ENCODE data around the gene EIF4B.

Gene EIF4B

GRCh38 chr12:53047221-53048032 is 41.2 kb downstream of the EIF4B start:
- DNase-seq: peak; percentile 67

GRCh38 chr12:53048033-53048779 is 42.0 kb downstream of the EIF4B start:
- DNase-seq: peak; percentile 48

DNA sequence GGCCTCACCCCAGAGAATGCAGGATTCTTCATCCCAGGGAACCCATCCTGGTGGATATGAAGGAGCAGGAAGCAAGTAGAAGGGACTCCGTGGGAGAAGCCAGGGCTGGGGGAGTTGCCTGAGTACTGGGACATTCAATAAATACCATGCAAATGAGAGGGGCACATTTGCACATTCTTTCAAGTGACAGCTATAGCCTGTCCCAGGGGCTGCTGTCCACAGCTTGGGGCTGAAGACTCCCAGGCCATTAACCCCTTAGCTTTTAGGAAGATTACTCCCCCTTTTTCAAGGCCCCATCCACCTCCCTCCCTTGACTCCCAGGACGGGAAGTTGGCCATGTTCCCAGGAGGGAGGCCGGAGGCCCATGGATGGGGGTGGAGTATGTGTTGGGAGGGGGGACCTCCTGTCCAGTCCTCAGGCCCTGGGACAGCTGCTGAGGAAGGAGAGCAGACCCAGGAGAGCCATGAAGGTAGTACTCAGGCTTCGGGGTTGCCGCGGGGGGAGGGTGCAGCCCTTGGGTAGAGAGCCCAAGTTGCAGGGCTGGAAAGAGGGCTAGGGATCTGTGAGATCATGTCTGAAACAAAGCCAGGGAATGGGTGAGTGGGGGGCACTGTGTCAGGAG is 42.6 kb downstream of the EIF4B start:
- no peak for DNase-seq

- peak; percentile 68 for DNase-seq
Observed at GRCh38 chr12:53049571-53050318, 43.5 kb downstream of the EIF4B start, which contains the start of gene TNS2. Gene TNS2, plus strand, starts transcription at chr12:53050065. Its CDS starts 121 bp downstream, at chr12:53050186.

- no peak for DNase-seq
Observed at GRCh38 chr12:53050426-53051057, 44.3 kb downstream of the EIF4B start.

DNA sequence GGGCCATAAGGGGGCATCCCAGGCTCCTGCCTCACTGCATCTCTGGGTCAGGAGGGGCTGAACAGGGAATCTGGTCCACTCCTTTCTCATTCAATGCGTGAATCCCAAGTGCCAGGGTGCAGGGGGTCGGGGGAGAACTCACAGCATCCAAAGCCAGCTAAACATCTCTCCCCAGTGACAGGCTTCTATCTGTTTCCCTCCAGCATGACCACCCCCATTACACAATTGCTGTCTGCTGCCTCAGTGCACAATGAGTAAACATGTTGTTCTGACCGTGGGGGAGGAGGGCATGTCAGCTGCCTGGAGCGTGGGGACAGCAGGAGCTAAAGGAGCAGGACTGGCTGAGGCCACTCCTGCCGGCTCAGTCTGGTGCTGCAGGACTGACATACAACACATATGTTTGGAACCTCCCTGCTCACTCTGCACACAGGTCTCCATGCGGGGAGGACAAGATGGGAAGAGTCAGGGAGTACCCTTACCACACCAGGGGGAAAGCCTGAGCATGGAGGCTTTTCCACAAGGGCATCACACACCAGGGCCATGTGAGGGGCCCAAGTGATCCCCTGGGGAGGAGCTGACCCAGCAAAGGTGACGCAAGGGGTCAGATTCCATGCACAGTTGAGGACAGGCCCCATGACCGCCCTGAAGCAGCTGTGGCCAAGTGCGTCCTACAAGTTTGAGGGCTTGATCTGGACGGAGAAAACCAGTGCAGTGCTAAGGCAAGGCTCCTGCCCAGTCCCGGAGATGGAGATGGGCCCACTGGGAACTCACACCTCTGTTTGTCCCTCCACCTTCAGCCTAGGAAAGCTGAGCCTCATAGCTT is 45.0 kb downstream of the EIF4B start:
- peak; percentile 61 for DNase-seq

GRCh38 chr12:53051881-53052412 is 45.7 kb downstream of the EIF4B start:
- DNase-seq: no peak

- DNase-seq: peak; percentile 49
Observed at GRCh38 chr12:53052419-53053217, 46.4 kb downstream of the EIF4B start.

GRCh38 chr12:53053218-53054111 is 47.2 kb downstream of the EIF4B start:
- peak; percentile 66 for DNase-seq

GRCh38 chr12:53054112-53054878 is 48.0 kb downstream of the EIF4B start:
- peak; percentile 98 for DNase-seq

DNA sequence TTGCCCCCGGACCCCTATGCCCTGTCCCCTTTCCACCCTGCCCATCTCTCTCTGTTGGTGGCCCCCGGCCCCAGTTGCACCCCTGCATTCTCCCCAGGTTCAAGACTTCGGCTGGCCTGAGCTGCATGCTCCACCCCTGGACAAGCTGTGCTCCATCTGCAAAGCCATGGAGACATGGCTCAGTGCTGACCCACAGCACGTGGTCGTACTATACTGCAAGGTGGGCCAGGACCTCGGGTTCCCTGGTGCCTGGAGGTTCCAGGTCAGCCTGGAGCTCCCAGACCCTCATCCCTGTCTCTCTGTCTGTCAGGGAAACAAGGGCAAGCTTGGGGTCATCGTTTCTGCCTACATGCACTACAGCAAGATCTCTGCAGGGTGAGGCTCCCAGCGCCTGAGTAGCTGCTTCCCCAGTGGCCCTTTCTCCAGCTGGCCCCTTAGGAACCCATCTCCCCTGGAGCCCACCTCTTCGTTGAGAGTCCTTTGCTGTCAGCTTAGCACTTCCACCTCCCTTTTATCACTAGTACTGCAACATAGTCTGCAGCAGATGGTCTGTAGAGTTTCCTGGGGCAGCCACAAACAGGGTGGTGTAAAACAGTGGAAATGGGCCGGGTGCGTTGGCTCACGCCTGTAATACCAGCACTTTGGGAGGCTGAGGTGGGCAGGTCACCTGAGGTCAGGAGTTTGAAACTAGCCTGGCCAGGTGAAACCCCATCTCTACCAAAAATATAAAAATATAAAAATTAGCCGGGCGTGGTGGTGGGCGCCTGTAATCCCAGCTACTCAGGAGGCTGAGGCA is 49.4 kb downstream of the EIF4B start:
- no peak for DNase-seq

GRCh38 chr12:53056296-53056695 is 50.0 kb downstream of the EIF4B start:
- no peak for DNase-seq

DNA sequence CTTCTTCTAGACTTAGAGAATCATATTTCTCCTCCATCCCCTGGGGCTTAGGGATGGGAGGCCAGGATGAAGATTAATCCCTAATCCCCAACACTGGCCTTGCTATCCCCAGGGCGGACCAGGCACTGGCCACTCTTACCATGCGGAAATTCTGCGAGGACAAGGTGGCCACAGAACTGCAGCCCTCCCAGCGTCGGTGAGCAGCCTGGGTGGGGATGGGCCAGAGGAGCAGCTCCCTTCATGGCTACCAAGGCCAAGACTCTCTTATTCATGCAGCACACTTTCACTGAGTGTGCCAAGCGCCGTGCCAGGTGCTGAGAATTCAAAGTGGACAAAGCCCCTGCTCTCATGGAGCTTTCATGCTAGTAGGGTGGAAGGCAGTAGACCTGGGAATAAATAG is 50.6 kb downstream of the EIF4B start:
- DNase-seq: no peak

- DNase-seq: no peak
Observed at GRCh38 chr12:53057816-53058500, 51.7 kb downstream of the EIF4B start.

DNA sequence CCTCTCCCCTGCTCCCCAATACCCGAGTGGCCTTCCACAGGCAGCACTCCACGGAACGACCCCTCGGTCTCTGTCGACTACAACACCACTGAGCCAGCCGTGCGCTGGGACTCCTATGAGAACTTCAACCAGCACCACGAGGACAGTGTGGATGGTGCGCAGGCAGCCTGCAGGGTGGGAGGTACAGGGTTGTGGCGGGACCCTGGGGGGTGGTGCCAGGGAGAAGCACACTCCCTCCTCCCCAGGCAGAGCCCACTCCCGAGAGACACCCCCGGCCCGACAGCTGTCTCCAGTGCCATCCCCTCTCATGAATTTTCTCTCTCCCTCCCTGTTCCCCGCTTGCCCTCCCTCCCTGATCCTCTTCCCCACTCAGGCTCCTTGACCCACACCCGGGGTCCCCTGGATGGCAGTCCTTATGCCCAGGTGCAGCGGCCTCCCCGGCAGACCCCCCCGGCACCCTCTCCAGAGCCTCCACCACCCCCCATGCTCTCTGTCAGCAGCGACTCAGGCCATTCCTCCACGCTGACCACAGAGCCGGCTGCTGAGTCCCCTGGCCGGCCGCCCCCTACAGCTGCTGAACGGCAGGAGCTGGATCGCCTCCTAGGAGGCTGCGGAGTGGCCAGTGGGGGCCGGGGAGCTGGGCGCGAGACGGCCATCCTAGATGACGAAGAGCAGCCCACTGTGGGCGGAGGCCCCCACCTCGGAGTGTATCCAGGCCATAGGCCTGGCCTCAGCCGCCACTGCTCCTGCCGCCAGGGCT is 52.6 kb downstream of the EIF4B start:
- DNase-seq: no peak

- no peak for DNase-seq
Observed at GRCh38 chr12:53059434-53060063, 53.3 kb downstream of the EIF4B start.
